ENCODE measurements around the gene SMARCAL1. TPM values are rescaled to one million over a fixed set of nuclear protein-coding genes. Genes with fewer than 3 reads are reported as not detected.

Gene SMARCAL1
- total RNA-seq, 1 experiment from 2014 or later: 22.1 TPM

DNA sequence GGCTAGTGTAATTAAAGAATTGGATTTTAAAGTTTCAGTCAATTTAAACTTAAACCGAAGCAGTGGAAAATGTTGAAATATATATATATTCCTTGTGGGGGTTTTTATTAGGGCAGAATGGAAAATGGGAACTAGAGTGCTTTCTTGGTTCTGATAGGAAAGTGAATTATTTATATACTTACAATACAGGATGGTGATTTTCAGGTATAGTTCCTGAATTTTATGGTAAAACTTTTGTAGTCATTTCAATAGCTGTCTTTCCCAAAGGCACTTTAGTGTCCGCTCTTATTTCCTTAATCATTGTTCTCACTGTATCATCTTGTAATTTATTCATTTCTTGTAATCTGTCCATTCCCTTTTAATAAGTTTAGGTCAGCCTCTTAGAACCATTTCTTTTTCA is 88.3 kb downstream of the SMARCAL1 start:
- no TSS peak for BruUV-seq (replicated peaks)
- ChIA-PET POLR2A (interaction anchor here (0.8 to 1.4 kb wide), 3 partner anchors 9 to 182 kb away, joined by 3 to 4 read pairs (median 3); no protein-coding TSS in a partner anchor), CTCF (interaction anchor here (0.9 to 1.0 kb wide), 2 partner anchors 17 to 167 kb away, joined by 4 to 6 read pairs; no protein-coding TSS in a partner anchor)
- H3K4me3 Mint-ChIP-seq (ENCODE audit: unreplicated experiment): peak overlapping the region; percentile 97
- H3K4me1 Mint-ChIP-seq (ENCODE audit: insufficient read depth, unreplicated experiment): peaks cover 34% of the 10 kb centered on the region
- H3K9me3 Mint-ChIP-seq (ENCODE audit: unreplicated experiment): no peaks in the 10 kb centered on the region
- H3K36me3 Mint-ChIP-seq (ENCODE audit: insufficient read depth, unreplicated experiment): peaks cover 74% of the 10 kb centered on the region
- peak overlapping the region; percentile 99 for H3K27ac Mint-ChIP-seq (ENCODE audit: low read depth, unreplicated experiment)
- TF ChIP-seq, protein P1, sequence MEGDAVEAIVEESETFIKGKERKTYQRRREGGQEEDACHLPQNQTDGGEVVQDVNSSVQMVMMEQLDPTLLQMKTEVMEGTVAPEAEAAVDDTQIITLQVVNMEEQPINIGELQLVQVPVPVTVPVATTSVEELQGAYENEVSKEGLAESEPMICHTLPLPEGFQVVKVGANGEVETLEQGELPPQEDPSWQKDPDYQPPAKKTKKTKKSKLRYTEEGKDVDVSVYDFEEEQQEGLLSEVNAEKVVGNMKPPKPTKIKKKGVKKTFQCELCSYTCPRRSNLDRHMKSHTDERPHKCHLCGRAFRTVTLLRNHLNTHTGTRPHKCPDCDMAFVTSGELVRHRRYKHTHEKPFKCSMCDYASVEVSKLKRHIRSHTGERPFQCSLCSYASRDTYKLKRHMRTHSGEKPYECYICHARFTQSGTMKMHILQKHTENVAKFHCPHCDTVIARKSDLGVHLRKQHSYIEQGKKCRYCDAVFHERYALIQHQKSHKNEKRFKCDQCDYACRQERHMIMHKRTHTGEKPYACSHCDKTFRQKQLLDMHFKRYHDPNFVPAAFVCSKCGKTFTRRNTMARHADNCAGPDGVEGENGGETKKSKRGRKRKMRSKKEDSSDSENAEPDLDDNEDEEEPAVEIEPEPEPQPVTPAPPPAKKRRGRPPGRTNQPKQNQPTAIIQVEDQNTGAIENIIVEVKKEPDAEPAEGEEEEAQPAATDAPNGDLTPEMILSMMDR (IDR thresholded peaks at IDR 0.05; ENCODE audit: unreplicated experiment): no peak
- intact Hi-C loops (cut with micrococcal nuclease): no loop called here
- H3K27me3 Mint-ChIP-seq (ENCODE audit: insufficient read depth, unreplicated experiment): no peaks in the 10 kb centered on the region
- no peak for DNase-seq (ENCODE audit: unreplicated experiment)

DNA sequence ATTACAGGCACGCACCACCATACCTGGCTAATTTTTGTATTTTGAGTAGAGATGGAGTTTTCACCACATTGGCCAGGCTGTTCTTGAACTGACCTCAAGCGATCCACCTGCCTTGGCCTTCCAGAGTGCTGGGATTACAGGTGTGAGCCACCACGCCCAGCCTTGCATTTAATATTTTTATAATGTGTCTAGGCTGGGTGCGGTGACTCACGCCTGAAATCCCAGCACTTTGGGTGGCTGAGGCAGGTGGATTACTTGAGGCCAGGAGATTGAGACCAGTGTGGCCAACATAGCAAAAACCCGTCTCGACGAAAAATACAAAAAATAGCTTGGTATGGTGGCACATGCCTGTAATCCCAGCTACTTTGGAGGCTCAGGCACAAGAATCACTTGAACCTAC is 89.6 kb downstream of the SMARCAL1 start:
- Mint-ChIP-seq H3K27me3 (ENCODE audit: insufficient read depth, unreplicated experiment) (no peaks in the 10 kb centered on the region), H3K4me3 (ENCODE audit: unreplicated experiment) (no peak overlapping the region), H3K4me1 (ENCODE audit: insufficient read depth, unreplicated experiment) (peaks cover 34% of the 10 kb centered on the region), H3K9me3 (ENCODE audit: unreplicated experiment) (no peaks in the 10 kb centered on the region), H3K27ac (ENCODE audit: low read depth, unreplicated experiment) (no peak overlapping the region), H3K36me3 (ENCODE audit: insufficient read depth, unreplicated experiment) (peaks cover 87% of the 10 kb centered on the region)
- intact Hi-C loops (cut with micrococcal nuclease): no loop called here
- BruUV-seq (replicated peaks): no TSS peak
- ChIA-PET POLR2A (no interaction called here), CTCF (no interaction called here)
- TF ChIP-seq, protein P1 (IDR thresholded peaks at IDR 0.05; ENCODE audit: unreplicated experiment): no peak
- DNase-seq (ENCODE audit: unreplicated experiment): no peak

- H3K27ac Mint-ChIP-seq (ENCODE audit: low read depth, unreplicated experiment): no peak overlapping the region
- H3K4me3 Mint-ChIP-seq (ENCODE audit: unreplicated experiment): peak overlapping the region; percentile 20
- TF ChIP-seq, protein P1 (IDR thresholded peaks at IDR 0.05; ENCODE audit: unreplicated experiment): no peak
- peaks cover 35% of the 10 kb centered on the region for H3K4me1 Mint-ChIP-seq (ENCODE audit: insufficient read depth, unreplicated experiment)
- H3K9me3 Mint-ChIP-seq (ENCODE audit: unreplicated experiment): no peaks in the 10 kb centered on the region
- H3K27me3 Mint-ChIP-seq (ENCODE audit: insufficient read depth, unreplicated experiment): no peaks in the 10 kb centered on the region
- no peak for DNase-seq (ENCODE audit: unreplicated experiment)
- CTCF ChIA-PET: interaction anchor here (0.7 to 0.9 kb wide), 2 partner anchors 164 to 1228 kb away, joined by 3 to 5 read pairs; no protein-coding TSS in a partner anchor
- no TSS peak for BruUV-seq (replicated peaks)
- H3K36me3 Mint-ChIP-seq (ENCODE audit: insufficient read depth, unreplicated experiment): peaks cover 94% of the 10 kb centered on the region
- intact Hi-C loops (cut with micrococcal nuclease): no loop called here
- POLR2A ChIA-PET: interaction anchor here (0.6 to 0.8 kb wide), 2 partner anchors 10 to 45 kb away, joined by 3 to 4 read pairs; no protein-coding TSS in a partner anchor
These were observed 90.3 kb downstream of the SMARCAL1 start for GRCh38 chr2:216502381-216503158.

- TF ChIP-seq, protein P1 (IDR thresholded peaks at IDR 0.05; ENCODE audit: unreplicated experiment): no peak
- Mint-ChIP-seq H3K4me1 (ENCODE audit: insufficient read depth, unreplicated experiment) (peaks cover 34% of the 10 kb centered on the region), H3K27ac (ENCODE audit: low read depth, unreplicated experiment) (no peak overlapping the region), H3K4me3 (ENCODE audit: unreplicated experiment) (no peak overlapping the region), H3K9me3 (ENCODE audit: unreplicated experiment) (no peaks in the 10 kb centered on the region), H3K27me3 (ENCODE audit: insufficient read depth, unreplicated experiment) (no peaks in the 10 kb centered on the region), H3K36me3 (ENCODE audit: insufficient read depth, unreplicated experiment) (peaks cover 99% of the 10 kb centered on the region)
- ChIA-PET POLR2A (interaction anchor here (0.6 to 0.8 kb wide), 2 partner anchors 10 to 45 kb away, joined by 3 to 4 read pairs; no protein-coding TSS in a partner anchor), CTCF (interaction anchor here (0.7 to 0.9 kb wide), 2 partner anchors 164 to 1228 kb away, joined by 3 to 5 read pairs; no protein-coding TSS in a partner anchor)
- intact Hi-C loops (cut with micrococcal nuclease): no loop called here
- DNase-seq (ENCODE audit: unreplicated experiment): no peak
- BruUV-seq (replicated peaks): no TSS peak
These were observed 90.9 kb downstream of the SMARCAL1 start for GRCh38 chr2:216503159-216503629.

All from MCF 10A (cell line).